IMR-90 (cell line): ENCODE results near the gene MYL12B. TPM values are rescaled to one million over a fixed set of nuclear protein-coding genes. Genes with fewer than 3 reads are reported as not detected.

Experiments
- ATAC-seq: fragments of 200-7000 bp; cut with Tn5 transposase; 2 replicates; pipeline ENCODE4 v1.9.1; 2020; ENCODE audit warnings: low read depth, mild to moderate bottlenecking, moderate library complexity
- BruUV-seq: library from RNA; stranded (reverse); fragments of 400-500 nt; replicated peaks from 2 replicates; lab custom pipeline; 2021; lab: Mats Ljungman, UMichigan
- CTCF ChIA-PET: fragments of 300-600 bp; formaldehyde crosslinking; extraction: SDS; loops from one replicate; lab custom pipeline; 2021; ENCODE audit warnings: antibody characterized with exemption; lab: Yijun Ruan, JAX
- POLR2A ChIA-PET: fragments of 300-600 bp; sonication (Branson Sonifier 250); formaldehyde crosslinking; loops from one replicate; lab custom pipeline; 2022; ENCODE audit warnings: antibody characterized with exemption; ENCODE audit not compliant: unreplicated experiment; lab: Charles Lee
- DNase-seq: peaks from one replicate; pipeline ENCODE4 v3.0.0; 2013
- H2AFZ ChIP-seq: replicated peaks from 2 replicates; pipeline ENCODE3; 2013; ENCODE audit warnings: low read length, mild to moderate bottlenecking; ENCODE audit not compliant: poor library complexity
- H2AK5ac ChIP-seq: 2 replicates; pipeline ENCODE4 v1.6.1; 2013; ENCODE audit warnings: low read depth, low read length, inconsistent platforms
- H2AK9ac ChIP-seq: replicated peaks from 2 replicates; pipeline ENCODE3; 2013; ENCODE audit warnings: mild to moderate bottlenecking, low read depth, low read length, moderate library complexity; ENCODE audit not compliant: poor library complexity
- H2BK120ac ChIP-seq: 2 replicates; pipeline ENCODE4 v1.6.1; 2013; ENCODE audit warnings: low read depth, low read length, inconsistent platforms
- H2BK15ac ChIP-seq: 3 replicates; pipeline ENCODE4 v1.6.1; 2013; ENCODE audit warnings: low read depth, low read length, inconsistent platforms
- H2BK20ac ChIP-seq: 2 replicates; pipeline ENCODE4 v1.6.1; 2013; ENCODE audit warnings: low read depth, mild to moderate bottlenecking, inconsistent platforms, low read length, moderate library complexity
- H2BK5ac ChIP-seq: 2 replicates; pipeline ENCODE4 v1.6.1; 2013; ENCODE audit warnings: mild to moderate bottlenecking, low read depth, low read length, inconsistent platforms; ENCODE audit not compliant: poor library complexity, severe bottlenecking
- H3K14ac ChIP-seq: replicated peaks from 2 replicates; pipeline ENCODE4 v1.6.1; 2013; ENCODE audit warnings: low read depth, low read length, inconsistent platforms
- H3K18ac ChIP-seq: 2 replicates; pipeline ENCODE4 v1.6.1; 2013; ENCODE audit warnings: low read depth, low read length, control low read depth
- H3K23ac ChIP-seq: 2 replicates; pipeline ENCODE4 v1.6.1; 2013; ENCODE audit warnings: low read depth, low read length, inconsistent platforms
- H3K27ac ChIP-seq: 2 replicates; pipeline ENCODE4 v1.5.1; 2013; ENCODE audit warnings: mild to moderate bottlenecking, control low read depth, low read length; ENCODE audit not compliant: insufficient read depth
- H3K27me3 ChIP-seq: 2 replicates; pipeline ENCODE4 v1.6.1; 2013; ENCODE audit warnings: low read length; ENCODE audit not compliant: control insufficient read depth, insufficient read depth
- H3K36me3 ChIP-seq: 2 replicates; pipeline ENCODE4 v1.6.1; 2013; ENCODE audit warnings: low read length, mixed read lengths; ENCODE audit not compliant: control insufficient read depth, insufficient read depth
- H3K4ac ChIP-seq: 2 replicates; pipeline ENCODE4 v1.6.1; 2013; ENCODE audit warnings: low read depth, low read length, inconsistent platforms
- H3K4me1 ChIP-seq: 2 replicates; pipeline ENCODE4 v1.6.1; 2013; ENCODE audit warnings: low read length, mixed read lengths; ENCODE audit not compliant: control insufficient read depth, insufficient read depth
- H3K4me2 ChIP-seq: 2 replicates; pipeline ENCODE4 v1.6.1; 2013; ENCODE audit warnings: low read depth, mild to moderate bottlenecking, control low read depth, low read length, moderate library complexity
- H3K4me3 ChIP-seq: 2 replicates; pipeline ENCODE4 v1.5.1; 2013; ENCODE audit warnings: low read depth, mild to moderate bottlenecking, control low read depth, low read length, moderate library complexity; ENCODE audit not compliant: insufficient read depth
- H3K56ac ChIP-seq: 2 replicates; pipeline ENCODE4 v1.6.1; 2013; ENCODE audit warnings: low read length, inconsistent platforms; ENCODE audit not compliant: insufficient read depth; ENCODE audit errors: extremely low read depth
- H3K79me1 ChIP-seq, 2 experiments: 2 replicates each; pipeline ENCODE4 v1.6.1; 2013; ENCODE audit warnings: low read length in 2 of 2, inconsistent platforms in 1 of 2, low read depth in 1 of 2
- H3K9ac ChIP-seq: 2 replicates; pipeline ENCODE4 v1.6.1; 2013; ENCODE audit warnings: low read depth, low read length, control low read depth
- H3K9me1 ChIP-seq: 2 replicates; pipeline ENCODE4 v1.6.1; 2013; ENCODE audit warnings: low read length, inconsistent platforms; ENCODE audit not compliant: insufficient read depth
- H3K9me3 ChIP-seq: 2 replicates; pipeline ENCODE4 v1.6.1; 2013; ENCODE audit warnings: low read length; ENCODE audit not compliant: control insufficient read depth, insufficient read depth
- H4K20me1 ChIP-seq: 2 replicates; pipeline ENCODE4 v1.6.1; 2013; ENCODE audit warnings: low read length, inconsistent platforms; ENCODE audit not compliant: insufficient read depth
- H4K5ac ChIP-seq: 2 replicates; pipeline ENCODE4 v1.6.1; 2013; ENCODE audit warnings: mild to moderate bottlenecking, low read depth, low read length, control low read depth
- H4K8ac ChIP-seq, 2 experiments: 2 replicates each; pipeline ENCODE4 v1.6.1; 2013; ENCODE audit warnings: low read depth in 2 of 2, low read length in 2 of 2, control low read depth in 1 of 2, inconsistent platforms in 1 of 2
- H4K91ac ChIP-seq: 2 replicates; pipeline ENCODE4 v1.6.1; 2013; ENCODE audit warnings: low read depth, low read length, inconsistent platforms; ENCODE audit not compliant: insufficient read depth
- BHLHE40 ChIP-seq: fragments of 150-350 bp; IDR thresholded peaks from 2 replicates; pipeline ENCODE4 v1.6.1; 2016; ENCODE audit warnings: mild to moderate bottlenecking, low read depth, low read length
- CEBPB ChIP-seq: IDR thresholded peaks from 2 replicates; pipeline ENCODE4 v1.6.1; 2012; ENCODE audit warnings: low read depth, low read length, improper control_type of control experiment
- CHD1 ChIP-seq: IDR thresholded peaks from 2 replicates; pipeline ENCODE4 v1.6.1; 2012; ENCODE audit warnings: low read depth, low read length, improper control_type of control experiment
- FOS ChIP-seq: fragments of 150-350 bp; IDR thresholded peaks from 2 replicates; pipeline ENCODE4 v1.6.1; 2016; ENCODE audit warnings: low read depth, low read length
- MAFK ChIP-seq: IDR thresholded peaks from 2 replicates; pipeline ENCODE4 v1.6.1; 2012; ENCODE audit warnings: low read depth, low read length, improper control_type of control experiment
- MAZ ChIP-seq: IDR thresholded peaks from 2 replicates; pipeline ENCODE4 v1.6.1; 2012; ENCODE audit warnings: low read depth, mild to moderate bottlenecking, low read length, improper control_type of control experiment, moderate library complexity, borderline replicate concordance
- MXI1 ChIP-seq: IDR thresholded peaks from 2 replicates; pipeline ENCODE4 v1.6.1; 2012; ENCODE audit warnings: low read depth, mild to moderate bottlenecking, low read length, moderate library complexity, borderline replicate concordance
- POLR2A ChIP-seq: IDR thresholded peaks from 2 replicates; pipeline ENCODE4 v1.6.1; 2012; ENCODE audit warnings: mild to moderate bottlenecking, low read depth, low read length
- RAD21 ChIP-seq: IDR thresholded peaks from 2 replicates; pipeline ENCODE4 v1.6.1; 2012; ENCODE audit warnings: low read length, improper control_type of control experiment
- RCOR1 ChIP-seq: IDR thresholded peaks from 2 replicates; pipeline ENCODE4 v1.6.1; 2012; ENCODE audit warnings: mild to moderate bottlenecking, low read length, improper control_type of control experiment; ENCODE audit not compliant: insufficient replicate concordance
- RFX5 ChIP-seq: IDR thresholded peaks from 2 replicates; pipeline ENCODE4 v1.8.0; 2012; ENCODE audit warnings: low read depth, mild to moderate bottlenecking, low read length, moderate library complexity
- WGBS, 2 experiments: methylation state at CpG; one replicate each; pipeline versions ENCODE4 v1.1.5 to v1.1.7; 2013; ENCODE audit warnings: missing lambda C conversion rate in 2 of 2; ENCODE audit not compliant: insufficient read length in 1 of 2; ENCODE audit errors: extremely low coverage in 2 of 2; 5-methylcytosine and 5-hydroxymethylcytosine counted together
- dilution Hi-C: fragments of 300-500 bp; cut with HindIII; formaldehyde crosslinking; loops from one replicate; pipeline ENCODE4 v1.14.3; 2018; ENCODE audit warnings: low sequenced_read_pairs; ENCODE audit not compliant: unreplicated experiment
- in situ Hi-C: fragments of 300-500 bp; cut with MboI; formaldehyde crosslinking; loops from 3 replicates; pipeline ENCODE4 v1.14.3; 2019; ENCODE audit warnings: low sequenced_read_pairs, inconsistent platforms, mixed read lengths
- intact Hi-C: fragments of 100-400 bp; cut with micrococcal nuclease; formaldehyde crosslinking; loops from 2 replicates; pipeline ENCODE4 v1.10.0; 2022
- polyA plus RNA-seq, 3 experiments: library from polyadenylated mRNA; depleted of rRNA; stranded (reverse); fragments of >200 nt; gene quantifications; 2 replicates each; pipeline ENCODE4 v1.2.3, GENCODE V29; 2012; ENCODE audit warnings: low replicate concordance in 1 of 3
- total RNA-seq: library from RNA; depleted of rRNA; stranded (reverse); fragments of >200 nt; gene quantifications from 2 replicates; pipeline ENCODE4 v1.2.3, GENCODE V29; 2012
- TF ChIP-seq, protein P1 (sequence below): fragments of 150-350 bp; IDR thresholded peaks from 2 replicates; pipeline ENCODE4 v1.6.1; 2016; ENCODE audit warnings: low read depth, mild to moderate bottlenecking, low read length, moderate library complexity, borderline replicate concordance
- TF ChIP-seq, protein P2 (sequence below): fragments of 150-350 bp; IDR thresholded peaks from 2 replicates; pipeline ENCODE4 v1.6.1; 2017; ENCODE audit warnings: mild to moderate bottlenecking, antibody characterized with exemption, low read length, low read depth
- TF ChIP-seq, protein P3 (sequence below): conservative IDR thresholded peaks from 2 replicates; pipeline ENCODE4 v1.5.1; 2012; ENCODE audit warnings: mild to moderate bottlenecking, low read depth, low read length, improper control_type of control experiment

Gene MYL12B
- total and polyA plus RNA-seq, 2 of the 4 experiments (the other 2 are of a cell fraction): 692 to 816 TPM

DNA sequence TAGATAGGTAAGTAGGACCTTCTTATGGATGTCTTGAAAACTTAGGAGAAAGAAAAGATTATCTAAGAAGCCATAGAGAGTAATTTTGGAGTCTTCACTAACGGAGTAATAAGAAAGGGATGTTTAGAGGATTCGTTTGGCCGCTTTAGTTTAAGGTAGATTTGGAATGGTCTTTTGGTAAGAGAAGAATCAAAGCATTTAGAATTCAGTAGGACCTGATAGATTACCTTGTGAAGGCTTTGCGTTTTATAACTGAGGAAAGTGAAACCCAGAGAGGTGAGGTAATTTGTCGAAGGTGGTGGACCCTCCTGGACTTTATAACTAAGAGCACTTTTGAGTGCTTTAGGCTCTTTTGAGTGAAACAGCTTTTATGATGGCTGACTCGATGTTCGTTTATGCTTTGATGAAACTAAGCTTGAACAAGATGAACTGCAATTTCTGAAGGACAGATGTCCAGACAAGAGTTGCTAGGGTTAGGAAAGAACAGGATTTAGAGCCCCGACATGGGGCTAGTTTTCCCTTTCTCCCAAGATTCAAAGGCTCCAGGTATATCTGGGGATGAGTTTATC, 1.3 kb downstream of the MYL12B start (continued):
- TF ChIP-seq RAD21 (no peak), POLR2A (no peak)

DNA sequence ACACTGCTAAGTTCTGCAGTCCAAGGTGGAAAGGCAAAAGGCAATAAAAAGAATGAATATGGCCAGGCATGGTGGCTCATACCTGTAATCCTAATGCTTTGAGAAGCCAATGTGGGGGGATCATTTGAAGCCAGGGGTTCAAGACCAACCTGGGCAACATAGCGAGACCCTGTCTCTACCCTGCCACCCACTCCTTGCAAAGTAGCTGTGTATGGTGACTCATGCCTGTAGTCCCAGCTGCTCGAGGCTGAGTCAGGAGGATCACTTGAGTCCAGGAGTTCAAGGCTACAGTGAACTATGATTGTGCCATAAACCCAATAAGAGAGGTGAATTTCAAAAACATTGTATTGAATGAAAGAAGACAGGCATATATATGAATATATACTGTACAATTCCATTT, 2.4 kb downstream of the MYL12B start:
- TF ChIP-seq, protein P1, sequence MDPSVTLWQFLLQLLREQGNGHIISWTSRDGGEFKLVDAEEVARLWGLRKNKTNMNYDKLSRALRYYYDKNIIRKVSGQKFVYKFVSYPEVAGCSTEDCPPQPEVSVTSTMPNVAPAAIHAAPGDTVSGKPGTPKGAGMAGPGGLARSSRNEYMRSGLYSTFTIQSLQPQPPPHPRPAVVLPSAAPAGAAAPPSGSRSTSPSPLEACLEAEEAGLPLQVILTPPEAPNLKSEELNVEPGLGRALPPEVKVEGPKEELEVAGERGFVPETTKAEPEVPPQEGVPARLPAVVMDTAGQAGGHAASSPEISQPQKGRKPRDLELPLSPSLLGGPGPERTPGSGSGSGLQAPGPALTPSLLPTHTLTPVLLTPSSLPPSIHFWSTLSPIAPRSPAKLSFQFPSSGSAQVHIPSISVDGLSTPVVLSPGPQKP: no peak
- TF ChIP-seq CEBPB (no peak), MAZ (no peak), BHLHE40 (no peak), RCOR1 (no peak), MAFK (no peak), MXI1 (no peak), RAD21 (no peak), CHD1 (no peak), FOS (no peak), RFX5 (no peak)
- TF ChIP-seq, protein P2, sequence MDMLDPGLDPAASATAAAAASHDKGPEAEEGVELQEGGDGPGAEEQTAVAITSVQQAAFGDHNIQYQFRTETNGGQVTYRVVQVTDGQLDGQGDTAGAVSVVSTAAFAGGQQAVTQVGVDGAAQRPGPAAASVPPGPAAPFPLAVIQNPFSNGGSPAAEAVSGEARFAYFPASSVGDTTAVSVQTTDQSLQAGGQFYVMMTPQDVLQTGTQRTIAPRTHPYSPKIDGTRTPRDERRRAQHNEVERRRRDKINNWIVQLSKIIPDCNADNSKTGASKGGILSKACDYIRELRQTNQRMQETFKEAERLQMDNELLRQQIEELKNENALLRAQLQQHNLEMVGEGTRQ: no peak
- TF ChIP-seq, protein P3, sequence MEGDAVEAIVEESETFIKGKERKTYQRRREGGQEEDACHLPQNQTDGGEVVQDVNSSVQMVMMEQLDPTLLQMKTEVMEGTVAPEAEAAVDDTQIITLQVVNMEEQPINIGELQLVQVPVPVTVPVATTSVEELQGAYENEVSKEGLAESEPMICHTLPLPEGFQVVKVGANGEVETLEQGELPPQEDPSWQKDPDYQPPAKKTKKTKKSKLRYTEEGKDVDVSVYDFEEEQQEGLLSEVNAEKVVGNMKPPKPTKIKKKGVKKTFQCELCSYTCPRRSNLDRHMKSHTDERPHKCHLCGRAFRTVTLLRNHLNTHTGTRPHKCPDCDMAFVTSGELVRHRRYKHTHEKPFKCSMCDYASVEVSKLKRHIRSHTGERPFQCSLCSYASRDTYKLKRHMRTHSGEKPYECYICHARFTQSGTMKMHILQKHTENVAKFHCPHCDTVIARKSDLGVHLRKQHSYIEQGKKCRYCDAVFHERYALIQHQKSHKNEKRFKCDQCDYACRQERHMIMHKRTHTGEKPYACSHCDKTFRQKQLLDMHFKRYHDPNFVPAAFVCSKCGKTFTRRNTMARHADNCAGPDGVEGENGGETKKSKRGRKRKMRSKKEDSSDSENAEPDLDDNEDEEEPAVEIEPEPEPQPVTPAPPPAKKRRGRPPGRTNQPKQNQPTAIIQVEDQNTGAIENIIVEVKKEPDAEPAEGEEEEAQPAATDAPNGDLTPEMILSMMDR: no peak
- Histone ChIP-seq H3K14ac (no peak overlapping the region), H3K27ac (no peak overlapping the region), H3K4ac (no peak overlapping the region), H4K8ac (no peak overlapping the region), H3K27me3 (no peaks in the 10 kb centered on the region), H4K20me1 (peaks cover 67% of the 10 kb centered on the region), H4K5ac (no peak overlapping the region), H3K9me3 (no peaks in the 10 kb centered on the region), H4K91ac (no peak overlapping the region), H3K79me1 (peaks cover 5 to 59% of the 10 kb centered on the region in 2 experiments; a peak in 3 of 4 replicates), H3K18ac (no peak overlapping the region), H2BK120ac (no peak overlapping the region), H2AFZ (no peak overlapping the region), H3K9ac (no peak overlapping the region), H2AK9ac (no peak overlapping the region), H3K4me1 (peaks cover 15% of the 10 kb centered on the region), H2BK5ac (no peak overlapping the region), H3K4me3 (no peak overlapping the region), H3K36me3 (no peaks in the 10 kb centered on the region; the same call in 1 of the 2 replicates), H3K9me1 (peaks cover 25% of the 10 kb centered on the region), H2BK15ac (no peak overlapping the region), H2BK20ac (no peak overlapping the region), H3K4me2 (no peak overlapping the region; the same call in 1 of the 2 replicates), H2AK5ac (no peak overlapping the region), H3K56ac (no peak overlapping the region), H3K23ac (no peak overlapping the region; the same call in 1 of the 2 replicates)
- POLR2A ChIA-PET: interaction anchor here (0.6 kb wide), 1 partner anchor 184 kb away, joined by 11 read pairs; no protein-coding TSS in a partner anchor
- dilution Hi-C loops (no loop called here), in situ Hi-C loops (no loop called here), intact Hi-C loops (loop anchor here (5.0 kb wide), 2 partner anchors 188 to 338 kb away; partner anchors contain the start of gene TGIF1)
- CTCF ChIA-PET: no interaction called here
- BruUV-seq: no TSS peak
- no CpG with 5 or more reads among the region's 2 CpGs for WGBS, 2 experiments
- DNase-seq: peak; percentile 42
- no peak for ATAC-seq
